ENCODE data around the gene CEP85. TPM values are rescaled to one million over a fixed set of nuclear protein-coding genes. Genes with fewer than 3 reads are reported as not detected.

CEP85 gene
- total and polyA plus RNA-seq, 9 of the 15 experiments (the other 6 are each of a cell fraction or from before 2014, with no cell fraction given): 42.1 to 140 (median 92.6) TPM

- TF ChIP-seq HCFC1 (IDR thresholded peaks at IDR 0.05; ENCODE audit: low read depth, low read length) (0 out of 2 replicates have a peak, but pooled peaks have one; percentile 15), ZNF24 (IDR thresholded peaks at IDR 0.05) (peak; percentile 58; the same call in 1 of the 2 replicates), WHSC1 (IDR thresholded peaks at IDR 0.05; ENCODE audit: low read length) (no peak), ZNF217 (CRISPR knock-in tag; IDR thresholded peaks at IDR 0.05) (no peak), ASH1L (IDR thresholded peaks at IDR 0.05; ENCODE audit: borderline replicate concordance, low read depth, partially characterized antibody) (no peak), ETS1 (conservative IDR thresholded peaks at IDR 0.05; ENCODE audit: control insufficient read depth, low read depth, low read length) (peak; percentile 19; the same call in 1 of the 2 replicates), KDM4B (IDR thresholded peaks at IDR 0.05; ENCODE audit: borderline replicate concordance in 2 of 2, low read depth in 1 of 2) (no peak; a peak in 1 of 4 replicates), PHTF2 (CRISPR knock-in tag; IDR thresholded peaks at IDR 0.05) (no peak), CREB1 (IDR thresholded peaks at IDR 0.05) (peak; percentile 72), CREB1 (CRISPR knock-in tag; IDR thresholded peaks at IDR 0.05) (peak; percentile 81), CEBPZ (IDR thresholded peaks at IDR 0.05; ENCODE audit: borderline replicate concordance, low read depth, low read length) (no peak), MAZ (CRISPR knock-in tag; conservative IDR thresholded peaks at IDR 0.05 in 1 of 2, IDR thresholded peaks at IDR 0.05 in 1 of 2) (peak; percentile 85 to 93), ZNF79 (CRISPR knock-in tag; IDR thresholded peaks at IDR 0.05; ENCODE audit: low read depth) (no peak), MCM3 (IDR thresholded peaks at IDR 0.05) (no peak), NBN (IDR thresholded peaks at IDR 0.05; ENCODE audit: low read depth) (peak; percentile 93), POLR3G (IDR thresholded peaks at IDR 0.05; ENCODE audit: extremely low read depth, insufficient read length, insufficient replicate concordance) (no peak), NFIX (CRISPR knock-in tag; IDR thresholded peaks at IDR 0.05; ENCODE audit: low read depth) (no peak), ETS2 (tag; IDR thresholded peaks at IDR 0.05; ENCODE audit: borderline replicate concordance, poor library complexity, severe bottlenecking) (no peak), MED1 (CRISPR knock-in tag; IDR thresholded peaks at IDR 0.05; ENCODE audit: borderline replicate concordance) (no peak), POLR2G (IDR thresholded peaks at IDR 0.05; ENCODE audit: low read depth, low read length) (peak; percentile 32), GTF2B (IDR thresholded peaks at IDR 0.05; ENCODE audit: extremely low read depth, insufficient read length) (no peak)
These were observed 50.8 kb downstream of the CEP85 start (continued) for GRCh38 chr1:26284597-26285347.

Measured in K562 (cell line).